Stimulated activated CD4-positive, alpha-beta T cell treated with anti-CD3 and anti-CD28 coated beads, Interleukin-1b, Interleukin-23, amount 100 ng/mL, for 24 hours (primary cell): ENCODE results near the gene DDT.
A peak's percentile ranks its signal among the peaks of the same experiment; 100 is the strongest.
"Not testable (repeated sequence)": the region's sequence is repeated elsewhere in the genome, so short reads cannot be mapped to it uniquely, and the experiment has no call there.

Source experiments
- DNase-seq, 4 experiments: peaks; one replicate each; pipeline ENCODE4 v3.0.0-alpha.2; 2020; ENCODE audit warnings: low read depth in 4 of 4, low spot score in 1 of 4

Gene DDT

DNA sequence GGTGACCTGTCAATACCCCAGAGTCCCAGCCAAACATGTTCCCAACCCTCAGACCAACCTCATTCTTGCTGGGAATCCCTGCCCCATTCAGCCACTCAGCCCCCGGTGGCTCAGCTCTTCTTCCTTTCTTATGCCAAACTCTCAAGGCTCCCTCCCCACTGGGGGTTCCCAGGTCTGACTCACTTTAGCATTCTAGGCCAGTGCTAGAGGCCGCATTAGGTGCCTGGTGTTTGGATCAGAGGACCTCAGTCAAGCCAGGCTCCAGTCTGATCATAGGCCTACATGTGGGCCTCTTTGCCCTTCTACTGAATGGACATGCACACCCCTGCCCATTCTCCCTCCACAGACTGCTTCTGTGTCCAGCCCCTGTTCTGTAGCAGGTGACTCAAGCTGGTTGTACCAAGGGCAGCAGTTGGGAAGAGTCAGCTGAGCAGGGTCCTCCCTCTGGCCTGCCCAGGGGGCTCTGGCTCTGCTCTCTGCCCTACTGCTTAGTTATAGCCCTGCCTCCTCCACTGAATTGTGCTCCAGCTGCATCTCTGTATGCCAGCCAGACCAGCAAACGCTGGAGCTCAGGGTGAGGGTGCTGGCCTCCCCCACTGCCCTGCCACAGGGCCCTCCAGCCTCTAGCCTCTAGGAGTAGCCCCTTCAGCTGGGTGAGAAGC is 15.5 kb upstream of the DDT start:
- not testable (repeated sequence) for DNase-seq

DNA sequence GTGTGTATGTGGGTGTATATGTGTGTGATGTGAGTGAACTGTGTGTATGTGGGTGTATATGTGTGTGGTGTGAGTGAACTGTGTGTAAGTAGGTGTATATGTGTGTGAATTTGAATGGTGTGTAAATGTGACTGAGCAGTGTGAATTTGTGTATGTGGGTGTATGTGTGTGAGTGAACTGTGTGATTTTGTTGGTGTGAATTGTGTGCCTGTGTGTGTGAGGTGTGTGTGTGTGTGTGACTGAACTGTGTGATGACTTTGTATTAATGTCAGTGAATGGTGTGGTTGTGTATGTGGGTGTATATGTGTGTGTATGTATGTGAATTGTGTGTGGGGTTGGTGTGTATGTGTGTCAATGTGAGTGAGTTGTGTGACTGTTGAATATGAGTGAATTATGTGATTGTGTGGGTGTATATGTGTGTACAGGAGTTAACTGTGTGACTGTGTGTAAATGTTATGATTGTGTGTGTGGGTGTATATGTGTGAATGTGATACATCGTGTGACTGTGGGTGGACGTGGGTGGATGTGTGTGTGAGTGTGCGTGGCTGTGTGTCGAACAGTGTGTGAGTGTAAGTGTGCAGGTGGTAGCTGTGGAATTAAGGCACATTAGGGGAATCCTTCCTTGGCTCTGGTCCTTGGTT is 12.4 kb upstream of the DDT start:
- not testable (repeated sequence) for DNase-seq

- not testable (repeated sequence) for DNase-seq
Observed at GRCh38 chr22:23986089-23986488, 11.8 kb upstream of the DDT start.

DNA sequence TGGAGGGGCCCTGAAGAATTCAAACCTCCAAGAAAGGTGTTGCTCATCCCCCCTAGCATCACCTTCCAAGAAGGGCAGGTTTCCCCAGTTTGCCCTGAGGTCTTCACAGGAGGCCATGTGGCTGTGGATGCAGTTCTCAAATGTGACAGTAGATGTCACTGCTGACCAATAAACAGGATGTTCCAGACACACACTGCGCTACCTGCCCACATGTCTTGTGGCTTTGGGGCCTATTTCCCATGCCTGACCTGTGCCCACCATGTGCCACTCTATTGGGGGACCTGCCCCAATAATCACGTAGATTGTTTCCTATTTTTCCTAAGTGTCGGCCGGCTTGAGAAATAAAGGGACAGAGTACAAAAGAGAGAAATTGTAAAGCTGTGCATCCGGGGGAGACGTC is 10.2 kb upstream of the DDT start:
- DNase-seq, result peak in 1 of 4 experiments; percentile 58

DNA sequence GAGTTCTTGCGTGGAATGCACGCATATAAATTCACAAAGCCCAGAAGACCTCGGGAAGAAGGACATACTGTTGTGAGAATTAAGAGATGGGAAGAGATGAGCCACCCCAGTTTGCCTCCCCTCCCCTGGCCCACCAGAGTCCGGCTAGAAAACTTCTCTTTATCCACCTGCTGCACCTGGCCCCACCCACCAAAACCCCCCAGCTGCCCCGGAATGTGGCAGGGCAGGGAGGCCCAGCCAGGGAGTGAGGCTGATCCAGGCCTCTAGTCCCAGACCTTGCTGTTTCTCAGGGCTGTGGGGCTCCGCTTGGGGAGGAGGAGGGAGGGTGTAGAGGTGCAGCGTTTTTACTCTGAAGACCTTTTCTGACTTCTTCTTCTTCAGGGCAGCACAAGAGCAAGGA is 6.3 kb upstream of the DDT start:
- not testable (repeated sequence) for DNase-seq

GRCh38 chr22:23979557-23980240 is 5.5 kb upstream of the DDT start, which contains the start of gene GSTT2:
Gene GSTT2, plus strand, starts transcription at chr22:23980134.
- not testable (repeated sequence) for DNase-seq

- DNase-seq, result not testable (repeated sequence)
Observed at GRCh38 chr22:23977304-23977703, 3.1 kb upstream of the DDT start.

GRCh38 chr22:23974836-23975352 is 653 bp upstream of the DDT start:
- not testable (repeated sequence) for DNase-seq

GRCh38 chr22:23971927-23972326 is 2.3 kb downstream of the DDT start:
- not testable (repeated sequence) for DNase-seq

DNA sequence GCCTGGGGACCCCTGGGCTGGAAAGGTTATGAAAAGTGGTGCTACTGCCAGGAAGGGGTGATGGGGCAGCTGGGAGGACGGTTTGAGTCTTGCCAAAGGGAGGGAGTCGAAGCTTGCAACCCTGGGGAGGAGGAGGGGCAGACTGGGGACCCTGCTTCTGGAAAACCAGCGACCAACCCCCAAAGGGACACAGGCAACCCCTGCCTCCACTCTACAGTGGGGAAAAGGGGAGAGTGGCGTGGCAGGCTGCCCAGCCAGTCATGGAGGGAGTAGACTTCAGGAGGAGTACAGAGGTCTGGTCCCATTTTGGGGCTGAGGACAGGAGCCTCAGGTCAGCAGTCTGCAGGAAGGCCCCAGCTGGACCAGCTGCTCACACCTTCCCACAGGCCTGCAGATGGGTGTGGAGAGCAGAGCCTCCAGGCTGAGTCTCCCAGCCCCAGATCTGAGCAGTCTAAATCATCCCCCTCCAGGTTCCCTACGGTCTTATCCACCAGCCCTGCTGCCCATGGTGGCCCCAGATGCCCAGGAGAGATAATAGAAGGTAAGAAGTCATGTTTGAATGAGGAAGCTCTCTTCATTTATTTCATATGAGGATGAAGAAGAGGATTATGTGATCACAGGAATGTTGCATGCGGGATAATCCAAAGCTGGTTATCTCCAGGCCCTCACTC is 3.3 kb downstream of the DDT start:
- no peak for DNase-seq

DNA sequence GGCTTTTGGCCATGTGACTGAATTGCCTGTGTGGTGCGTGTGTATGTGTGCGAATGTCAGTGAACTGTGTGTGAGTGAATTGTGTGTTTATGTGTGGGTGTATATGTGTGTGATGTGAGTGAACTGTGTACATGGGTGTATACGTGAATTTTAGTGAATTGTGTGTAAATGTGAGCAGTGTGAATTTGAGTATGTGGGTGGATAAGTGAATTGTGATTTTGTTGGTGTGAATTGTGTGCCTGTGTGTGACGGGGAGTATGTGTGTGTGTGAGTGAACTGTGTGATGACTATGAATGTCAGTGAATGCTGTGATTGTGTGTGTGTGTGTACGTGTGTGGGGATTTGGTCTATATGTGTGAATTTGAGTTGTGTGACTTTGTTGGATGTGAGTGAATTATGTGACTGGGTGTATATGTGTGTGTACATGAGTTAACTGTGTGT is 4.0 kb downstream of the DDT start:
- no peak for DNase-seq

GRCh38 chr22:23969071-23969470 is 5.2 kb downstream of the DDT start:
- no peak for DNase-seq

- DNase-seq, result not testable (repeated sequence)
Observed at GRCh38 chr22:23966568-23966967, 7.7 kb downstream of the DDT start, which contains the start of gene DDTL. Gene DDTL, plus strand, starts transcription at chr22:23966888. Its CDS starts 27 bp downstream, at chr22:23966915.

DNA sequence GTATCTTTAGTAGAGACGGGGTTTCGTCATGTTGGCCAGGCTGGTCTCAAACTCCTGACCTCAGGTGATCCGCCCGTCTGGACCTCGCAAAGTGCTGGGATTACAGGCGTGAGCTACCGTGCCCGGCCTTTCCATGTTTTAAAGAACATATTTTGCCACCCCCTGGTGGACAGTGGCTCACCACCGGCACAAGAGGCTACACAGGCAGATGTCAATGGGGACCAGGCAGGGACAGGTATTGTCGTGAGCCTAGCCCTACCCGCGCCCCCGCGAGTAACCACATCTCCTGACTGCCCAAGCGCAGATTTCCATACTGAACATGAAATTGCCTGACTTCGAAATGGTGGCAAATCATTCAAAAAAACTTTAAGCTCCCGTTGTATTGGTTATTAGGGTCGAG is 8.1 kb downstream of the DDT start:
- DNase-seq, result not testable (repeated sequence)

GRCh38 chr22:23961084-23961771 is 13.0 kb downstream of the DDT start, which contains the start of gene GSTT2B:
Gene GSTT2B, minus strand, starts transcription at chr22:23961195. Its CDS starts 64 bp downstream, at chr22:23961131.
- DNase-seq, result not testable (repeated sequence)

DNA sequence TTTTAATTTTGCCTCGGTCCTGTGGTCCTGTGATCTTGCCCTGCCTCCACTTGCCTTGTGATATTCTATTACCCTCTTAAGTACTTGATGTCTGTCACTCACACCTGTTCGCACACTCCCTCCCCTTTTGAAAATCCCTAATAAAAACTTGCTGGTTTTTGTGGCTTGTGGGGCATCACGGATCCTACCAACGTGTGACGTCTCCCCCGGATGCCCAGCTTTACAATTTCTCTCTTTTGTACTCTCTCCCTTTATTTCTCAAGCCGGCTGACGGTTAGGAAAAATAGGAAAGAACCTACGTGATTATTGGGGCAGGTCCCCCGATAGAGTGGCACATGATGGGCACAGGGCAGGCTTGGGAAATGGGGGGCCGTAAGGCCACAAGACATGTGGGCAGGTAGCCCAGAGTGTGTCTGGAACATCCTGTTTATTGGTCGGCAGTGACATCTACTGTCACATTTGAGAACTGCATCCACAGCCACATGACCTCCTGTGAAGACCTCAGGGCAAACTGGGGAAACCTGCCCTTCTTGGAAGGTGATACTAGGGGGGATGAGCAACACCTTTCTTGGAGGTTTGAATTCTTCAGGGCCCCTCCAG is 17.8 kb downstream of the DDT start:
- DNase-seq, result peak; percentile 59 to 72 (median 71)

GRCh38 chr22:23955886-23956285 is 18.4 kb downstream of the DDT start:
- not testable (repeated sequence) for DNase-seq

DNA sequence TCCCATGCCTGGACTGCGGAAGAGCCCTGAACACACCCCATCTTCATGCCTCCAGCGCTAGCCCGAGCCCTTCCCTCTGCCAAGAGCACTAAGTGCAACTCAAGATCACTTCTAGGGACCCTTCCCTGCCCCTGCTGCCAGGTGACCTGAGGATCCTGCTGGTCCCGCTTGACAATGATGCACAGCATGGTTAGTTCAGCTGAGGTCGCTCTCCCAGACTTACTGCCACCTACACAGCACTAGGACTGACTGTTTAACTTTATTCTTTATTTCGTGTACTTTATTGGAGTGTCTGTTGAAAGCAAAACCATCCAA is 19.3 kb downstream of the DDT start:
- not testable (repeated sequence) for DNase-seq

- DNase-seq, result not testable (repeated sequence)
Observed at GRCh38 chr22:23954193-23954990, 19.8 kb downstream of the DDT start.
